Spinal cord (tissue), 10 donors: Measurements from ENCODE around the gene CC2D1A. TPM values are rescaled to one million over a fixed set of nuclear protein-coding genes. Genes with fewer than 3 reads are reported as not detected.

ENCODE experiments used
- DNase-seq, 6 donors: peaks; one replicate each; pipeline versions ENCODE4 v3.0.0 to v3.0.0-alpha.2; 2013 to 2015; ENCODE audit warnings: low spot score in 6 of 6, low read depth in 4 of 6
- H3K27ac ChIP-seq: one replicate; pipeline ENCODE4 v1.5.1; 2013; ENCODE audit warnings: low read depth, low read length, control low read depth
- H3K27me3 ChIP-seq: one replicate; pipeline ENCODE4 v1.6.1; 2013; ENCODE audit warnings: low read length; ENCODE audit not compliant: control insufficient read depth, insufficient read depth
- H3K36me3 ChIP-seq: one replicate; pipeline ENCODE4 v1.6.1; 2013; ENCODE audit warnings: low read length; ENCODE audit not compliant: control insufficient read depth, insufficient read depth
- H3K4me1 ChIP-seq: one replicate; pipeline ENCODE4 v1.6.1; 2013; ENCODE audit warnings: low read length; ENCODE audit not compliant: control insufficient read depth, insufficient read depth
- H3K4me3 ChIP-seq: one replicate; pipeline ENCODE4 v1.5.1; 2013; ENCODE audit warnings: low read depth, low read length, control low read depth
- H3K9me3 ChIP-seq: one replicate; pipeline ENCODE4 v1.6.1; 2013; ENCODE audit warnings: low read length; ENCODE audit not compliant: control insufficient read depth, insufficient read depth
- WGBS: methylation state at CpG from one replicate; pipeline ENCODE4 v1.1.5; 2013; ENCODE audit warnings: missing lambda C conversion rate; ENCODE audit not compliant: insufficient coverage; 5-methylcytosine and 5-hydroxymethylcytosine counted together
- long read RNA-seq, 4 donors: transcript quantifications; one replicate each; lab custom pipeline, GENCODE V29; 2026
- polyA plus RNA-seq, 2 donors: library from polyadenylated mRNA; unstranded; fragments of 120-200 nt; gene quantifications; one replicate each; pipeline ENCODE4 v1.2.1, GENCODE V29; 2013; ENCODE audit not compliant: insufficient read length in 2 of 2
- total RNA-seq, 2 donors: library from RNA; depleted of rRNA in 1 of 2; stranded (reverse); fragments of 120-200 nt in 1 of 2; fragments of >200 nt in 1 of 2; gene quantifications; one replicate each; pipeline versions ENCODE4 v1.2.3 to v1.2.4, GENCODE V29; 2013 to 2014
- donor health status: healthy.

CC2D1A gene
- total RNA-seq (10 to 100 TPM; 11.8 to 27.4 TPM), polyA plus RNA-seq (100 to 1,000 TPM in 1 of 2 donors, 10 to 100 TPM in 1; 81.1 to 112 TPM)
- long read RNA-seq, donor 1, partial matches to known transcripts, result 14 of 18 reads
- long read RNA-seq, donor 1, other reads (novel, unspliced or antisense), result 0 of 18 reads
- long read RNA-seq, donor 2, partial matches to known transcripts, result 6 of 7 reads
- long read RNA-seq, donor 2, other reads (novel, unspliced or antisense), result 0 of 7 reads
- long read RNA-seq, donor 3, partial matches to known transcripts, result 10 of 10 reads
- long read RNA-seq, donor 3, other reads (novel, unspliced or antisense), result 0 of 10 reads
- long read RNA-seq, donor 4, partial matches to known transcripts, result 0 of 1 reads
- long read RNA-seq, donor 4, other reads (novel, unspliced or antisense), result 0 of 1 reads

GRCh38 chr19:13905634-13906520, at the start of gene CC2D1A, which contains the start of gene BRME1:
Gene CC2D1A, plus strand, starts transcription at chr19:13906201. Its CDS starts 241 bp downstream, at chr19:13906442.
Gene BRME1, minus strand, starts transcription at chr19:13906117. Its CDS starts 1,225 bp downstream, at chr19:13904892.
- Histone ChIP-seq H3K9me3 (no peaks in the 10 kb centered on the region), H3K27me3 (no peaks in the 10 kb centered on the region), H3K36me3 (peaks cover 25% of the 10 kb centered on the region), H3K4me1 (peaks cover 18% of the 10 kb centered on the region), H3K4me3 (peak within 1 kb of the TSS; percentile 65), H3K27ac (no peak within 1 kb of the TSS)
- peak; percentile 63 to 97 (median 79) for DNase-seq
- 5% methylated on average over 86 of the region's 86 CpGs for WGBS

DNA sequence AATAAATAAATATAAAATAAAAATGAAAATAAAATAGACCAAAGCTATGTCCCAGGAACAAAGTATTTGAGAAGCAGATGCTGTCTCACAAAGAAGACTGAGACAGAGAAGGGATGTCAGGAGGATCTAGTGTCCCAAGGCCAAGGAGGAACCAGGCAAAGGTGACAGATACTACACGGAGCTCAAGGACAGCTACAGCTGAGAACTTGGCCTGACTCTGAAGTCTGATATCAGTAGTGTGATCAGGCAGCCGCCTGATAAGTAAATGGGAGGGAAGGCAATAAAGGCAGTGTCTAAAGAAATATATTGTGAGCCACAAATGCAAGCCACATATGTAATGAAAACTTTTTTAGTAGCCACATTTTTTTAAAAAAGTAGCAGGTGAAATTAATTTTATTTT, 49.5 kb upstream of the CC2D1A start:
- H3K4me3 ChIP-seq, result no peak overlapping the region
- WGBS, result 67% methylated on average over 1 of the region's 2 CpGs
- no peak for DNase-seq

DNA sequence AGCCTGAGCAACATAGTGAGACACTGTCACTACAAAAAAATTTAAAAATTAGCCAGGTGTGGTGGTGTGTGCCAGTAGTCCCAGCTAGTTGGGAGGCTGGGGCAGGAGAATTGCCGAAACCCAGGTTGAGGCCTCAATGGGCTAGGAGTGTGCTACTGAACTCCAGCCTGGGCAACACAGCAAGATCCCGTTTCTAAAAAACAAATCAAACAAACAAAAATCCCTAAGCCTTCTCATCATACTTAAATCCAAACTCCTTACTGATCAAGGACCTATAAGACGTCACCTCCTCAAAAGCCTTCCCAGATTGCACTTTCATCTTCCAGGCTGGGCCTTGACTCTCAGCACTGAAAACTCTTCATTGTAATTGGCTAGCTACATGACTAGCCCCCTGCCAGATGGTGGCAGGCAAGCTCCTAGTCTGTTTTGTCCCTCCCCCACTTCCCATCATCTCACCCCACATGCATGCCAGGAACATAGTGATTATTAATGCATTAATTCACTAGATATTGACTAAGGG, 46.6 kb upstream of the CC2D1A start:
- H3K27ac ChIP-seq, result no peak overlapping the region
- no peak overlapping the region for H3K4me3 ChIP-seq
- no peaks in the 10 kb centered on the region for H3K27me3 ChIP-seq
- peaks cover 25% of the 10 kb centered on the region for H3K4me1 ChIP-seq
- H3K9me3 ChIP-seq, result no peaks in the 10 kb centered on the region
- H3K36me3 ChIP-seq, result no peaks in the 10 kb centered on the region
- WGBS, result 95% methylated on average over 3 of the region's 3 CpGs
- DNase-seq, result no peak

More for the DNA sequence above, 49.5 kb upstream of the CC2D1A start:
- no peaks in the 10 kb centered on the region for H3K9me3 ChIP-seq
- H3K27me3 ChIP-seq, result no peaks in the 10 kb centered on the region
- H3K4me1 ChIP-seq, result peaks cover 8% of the 10 kb centered on the region
- no peaks in the 10 kb centered on the region for H3K36me3 ChIP-seq
- no peak overlapping the region for H3K27ac ChIP-seq

GRCh38 chr19:13860679-13861391, 45.2 kb upstream of the CC2D1A start:
- Histone ChIP-seq H3K27ac (no peak overlapping the region), H3K9me3 (no peaks in the 10 kb centered on the region), H3K4me1 (peaks cover 29% of the 10 kb centered on the region), H3K4me3 (no peak overlapping the region), H3K27me3 (no peaks in the 10 kb centered on the region), H3K36me3 (no peaks in the 10 kb centered on the region)
- WGBS, result 89% methylated on average over 11 of the region's 13 CpGs
- DNase-seq, result no peak

- no peaks in the 10 kb centered on the region for H3K36me3 ChIP-seq
- H3K27ac ChIP-seq, result peak overlapping the region; percentile 74
- no peaks in the 10 kb centered on the region for H3K27me3 ChIP-seq
- H3K4me1 ChIP-seq, result peaks cover 34% of the 10 kb centered on the region
- no peak overlapping the region for H3K4me3 ChIP-seq
- DNase-seq, result no peak
- WGBS, result 73% methylated on average over 11 of the region's 11 CpGs
- no peaks in the 10 kb centered on the region for H3K9me3 ChIP-seq
These were observed 44.6 kb upstream of the CC2D1A start for GRCh38 chr19:13861392-13861713.

- H3K27ac ChIP-seq, result peak overlapping the region; percentile 74
- no peaks in the 10 kb centered on the region for H3K9me3 ChIP-seq
- no peaks in the 10 kb centered on the region for H3K36me3 ChIP-seq
- WGBS, result 6% methylated on average over 26 of the region's 27 CpGs
- H3K4me3 ChIP-seq, result peak overlapping the region; percentile 38
- no peaks in the 10 kb centered on the region for H3K27me3 ChIP-seq
- DNase-seq, result peak in 3 of 6 donors; percentile 87 to 95 (median 94)
- peaks cover 37% of the 10 kb centered on the region for H3K4me1 ChIP-seq
These were observed 44.1 kb upstream of the CC2D1A start for GRCh38 chr19:13861714-13862531.

DNA sequence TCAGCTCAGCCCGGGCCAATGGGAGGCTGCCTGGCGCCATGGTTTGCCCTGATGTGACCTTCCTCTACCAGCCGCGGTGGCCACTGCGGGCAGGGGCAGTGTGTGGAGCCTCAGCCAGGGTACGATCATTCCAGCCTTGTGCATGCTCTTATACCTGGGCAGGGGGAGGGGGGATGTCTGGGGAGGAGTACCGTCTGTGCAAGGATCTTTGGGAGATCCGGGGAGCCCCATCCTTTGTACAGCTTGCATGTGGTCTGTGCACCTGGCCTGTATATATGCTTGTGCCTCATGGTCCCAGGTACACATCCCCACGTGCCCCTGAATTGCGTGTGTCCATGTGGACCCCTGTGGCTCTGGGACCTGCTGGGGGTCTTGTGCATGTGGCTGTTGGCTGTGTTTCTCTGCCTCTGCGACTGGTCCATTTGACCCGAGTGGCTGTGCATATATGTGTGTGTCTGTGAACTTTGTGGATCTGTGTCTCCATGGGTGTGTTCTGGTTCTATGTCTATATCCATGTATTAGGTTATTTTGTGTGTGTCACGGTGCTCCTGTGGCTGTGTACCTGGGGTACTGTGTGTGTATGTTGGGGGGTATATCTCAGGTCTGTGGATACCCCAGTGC, 41.8 kb upstream of the CC2D1A start:
- Histone ChIP-seq H3K27ac (no peak overlapping the region), H3K4me3 (peak overlapping the region; percentile 24), H3K27me3 (no peaks in the 10 kb centered on the region), H3K36me3 (peaks cover 7% of the 10 kb centered on the region), H3K9me3 (no peaks in the 10 kb centered on the region), H3K4me1 (peaks cover 44% of the 10 kb centered on the region)
- no peak for DNase-seq
- 21% methylated on average over 13 of the region's 13 CpGs for WGBS

DNA sequence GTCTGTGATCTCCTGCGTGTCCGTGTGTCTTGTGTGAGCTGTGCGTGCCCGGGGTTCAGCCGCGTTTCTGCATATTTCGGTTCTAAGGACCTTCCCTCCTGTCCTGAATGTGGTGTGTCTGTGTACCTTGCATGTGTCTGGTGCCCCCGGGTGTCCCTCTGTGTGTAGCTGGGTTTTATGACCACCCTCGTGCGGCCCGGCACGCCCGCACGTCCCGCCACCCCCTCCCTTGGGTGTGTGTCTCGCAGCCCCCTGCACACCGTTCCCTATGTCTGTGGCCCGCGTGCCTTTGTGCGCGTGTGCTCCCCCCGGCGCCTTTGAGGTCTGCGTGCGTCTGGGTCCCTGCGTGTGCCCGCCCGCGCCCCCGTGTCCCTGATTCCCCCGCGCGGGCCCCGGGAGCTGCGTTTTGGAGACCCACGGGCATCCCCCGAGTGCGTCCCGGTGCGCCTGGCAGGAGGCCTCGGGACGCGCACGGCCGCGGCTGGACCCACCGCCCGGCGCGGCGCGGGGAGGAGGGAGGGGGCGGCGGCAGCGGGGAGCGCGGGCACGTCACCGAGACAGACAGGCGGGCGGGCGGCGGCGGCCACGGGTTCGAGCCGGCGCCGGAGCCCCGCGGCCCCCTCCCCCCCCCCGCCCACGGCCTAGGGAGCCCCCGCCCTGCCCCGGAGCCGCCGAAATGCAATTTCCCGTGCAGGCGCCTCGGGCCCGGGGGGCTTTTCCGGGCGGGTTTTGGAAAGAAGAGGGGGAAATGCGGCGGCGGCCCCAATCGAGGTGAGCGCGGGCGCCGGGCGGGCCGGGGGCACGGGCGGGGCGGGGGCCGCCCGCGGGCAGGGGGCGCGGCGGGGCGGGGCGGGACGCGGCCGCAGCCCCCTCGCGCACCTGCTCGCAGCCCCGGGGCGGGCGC, 41.1 kb upstream of the CC2D1A start:
- no peaks in the 10 kb centered on the region for H3K27me3 ChIP-seq
- H3K9me3 ChIP-seq, result no peaks in the 10 kb centered on the region
- peaks cover 14% of the 10 kb centered on the region for H3K36me3 ChIP-seq
- peak in 2 of 6 donors; percentile 74 to 81 for DNase-seq
- peak overlapping the region; percentile 57 for H3K4me3 ChIP-seq
- peaks cover 52% of the 10 kb centered on the region for H3K4me1 ChIP-seq
- H3K27ac ChIP-seq, result no peak overlapping the region
- WGBS, result 1% methylated on average over 78 of the region's 113 CpGs
